Measurements from ENCODE around the gene SAPCD2.

The SAPCD2 gene

GRCh38 chr9:137039611-137040366 is 30.6 kb downstream of the SAPCD2 start:
- H3K4me3 ChIP-seq (ENCODE audit: low read depth in 1 of 2, low read length in 1 of 2) = no peak overlapping the region
- no peaks in the 10 kb centered on the region for H3K9me3 ChIP-seq
- no peak overlapping the region for H3K27ac ChIP-seq
- peaks cover 44% of the 10 kb centered on the region for H3K27me3 ChIP-seq
- peaks cover 12% of the 10 kb centered on the region in 2 experiments for H3K4me1 ChIP-seq (ENCODE audit: control insufficient read depth in 1 of 2, insufficient read depth in 1 of 2, low read depth in 1 of 2, low read length in 1 of 2)
- H3K36me3 ChIP-seq = peaks cover 43% of the 10 kb centered on the region
- no peak for TF ChIP-seq CTCF (IDR thresholded peaks at IDR 0.05)

DNA sequence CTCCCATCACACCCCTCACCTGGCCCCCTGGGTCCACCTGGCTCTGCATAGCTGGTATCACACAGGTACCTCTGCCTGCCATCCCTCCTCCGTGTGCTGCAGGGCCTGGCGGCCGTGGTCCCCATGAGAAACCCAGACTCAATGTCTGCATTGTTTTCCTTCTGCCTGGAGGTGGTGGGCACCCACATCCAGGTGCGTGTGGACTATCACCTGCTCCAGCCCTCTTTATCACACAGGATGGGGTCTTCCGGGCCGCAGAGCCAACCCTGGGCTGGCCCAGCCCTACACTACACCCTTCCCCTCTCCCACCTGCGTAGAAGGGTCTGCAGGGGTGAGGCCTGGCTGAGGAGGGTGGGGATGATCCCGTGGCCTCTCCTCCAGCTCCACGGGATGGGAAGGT is 31.4 kb downstream of the SAPCD2 start:
- H3K4me1 ChIP-seq (ENCODE audit: control insufficient read depth in 1 of 2, insufficient read depth in 1 of 2, low read depth in 1 of 2, low read length in 1 of 2) = peaks cover 19 to 20% of the 10 kb centered on the region in 2 experiments
- no peaks in the 10 kb centered on the region for H3K9me3 ChIP-seq
- peaks cover 36% of the 10 kb centered on the region for H3K27me3 ChIP-seq
- no peak for TF ChIP-seq CTCF (IDR thresholded peaks at IDR 0.05)
- no peak overlapping the region for H3K4me3 ChIP-seq (ENCODE audit: low read depth in 1 of 2, low read length in 1 of 2)
- H3K36me3 ChIP-seq = peaks cover 45% of the 10 kb centered on the region
- no peak overlapping the region for H3K27ac ChIP-seq

DNA sequence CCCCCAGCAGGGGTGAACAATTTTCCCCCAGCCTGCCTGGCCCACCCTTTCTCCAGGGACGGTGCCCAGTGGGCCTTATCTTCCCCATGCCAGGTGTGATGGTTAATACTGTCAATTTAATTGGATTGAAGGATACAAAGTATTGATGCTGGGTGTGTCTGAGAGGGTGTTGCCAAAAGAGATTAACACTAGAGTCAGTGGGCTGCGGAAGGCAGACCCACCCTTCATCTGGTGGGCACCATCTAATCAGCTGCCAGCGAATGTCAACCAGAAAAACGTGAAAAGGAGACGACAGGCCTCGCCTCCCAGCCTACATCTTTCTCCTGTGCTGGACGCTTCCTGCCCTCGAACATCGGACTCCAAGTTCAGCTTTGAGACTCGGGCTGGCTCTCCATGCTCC is 32.9 kb downstream of the SAPCD2 start:
- TF ChIP-seq CTCF (IDR thresholded peaks at IDR 0.05) = no peak

GRCh38 chr9:137037035-137037434 is 33.3 kb downstream of the SAPCD2 start:
- TF ChIP-seq CTCF (IDR thresholded peaks at IDR 0.05) = no peak
- no peak overlapping the region for H3K4me3 ChIP-seq (ENCODE audit: low read depth in 1 of 2, low read length in 1 of 2)
- H3K4me1 ChIP-seq (ENCODE audit: control insufficient read depth in 1 of 2, insufficient read depth in 1 of 2, low read depth in 1 of 2, low read length in 1 of 2) = peaks cover 38% of the 10 kb centered on the region in 2 experiments
- no peaks in the 10 kb centered on the region for H3K9me3 ChIP-seq
- no peak overlapping the region for H3K27ac ChIP-seq
- H3K27me3 ChIP-seq = peaks cover 19% of the 10 kb centered on the region
- H3K36me3 ChIP-seq = peaks cover 45% of the 10 kb centered on the region

More for the DNA sequence above, 32.9 kb downstream of the SAPCD2 start:
- H3K36me3 ChIP-seq = peaks cover 45% of the 10 kb centered on the region
- peaks cover 34% of the 10 kb centered on the region in 2 experiments for H3K4me1 ChIP-seq (ENCODE audit: control insufficient read depth in 1 of 2, insufficient read depth in 1 of 2, low read depth in 1 of 2, low read length in 1 of 2)
- peaks cover 21% of the 10 kb centered on the region for H3K27me3 ChIP-seq
- H3K9me3 ChIP-seq = no peaks in the 10 kb centered on the region
- H3K27ac ChIP-seq = no peak overlapping the region
- H3K4me3 ChIP-seq (ENCODE audit: low read depth in 1 of 2, low read length in 1 of 2) = no peak overlapping the region

GRCh38 chr9:137035937-137036336 is 34.4 kb downstream of the SAPCD2 start:
- Histone ChIP-seq H3K27me3 (peaks cover 8% of the 10 kb centered on the region), H3K4me1 (ENCODE audit: control insufficient read depth in 1 of 2, insufficient read depth in 1 of 2, low read depth in 1 of 2, low read length in 1 of 2) (peaks cover 49% of the 10 kb centered on the region in 2 experiments), H3K36me3 (peaks cover 50% of the 10 kb centered on the region), H3K4me3 (ENCODE audit: low read depth in 1 of 2, low read length in 1 of 2) (peak overlapping the region in 1 of 2 experiments; percentile 83), H3K9me3 (no peaks in the 10 kb centered on the region), H3K27ac (no peak overlapping the region)
- TF ChIP-seq CTCF (IDR thresholded peaks at IDR 0.05) = no peak
